Keratinocyte (primary cell): ENCODE measurements around the gene KLHL28.

ENCODE experiments used
- CTCF ChIP-seq, 3 experiments: IDR thresholded peaks in 1 of 3; conservative IDR thresholded peaks in 1 of 3; optimal IDR thresholded peaks in 1 of 3; 2 replicates in 2 of 3; 3 replicates in 1 of 3; pipeline versions ENCODE3 to v1.5.1; 2011; ENCODE audit warnings: low read length in 3 of 3, mild to moderate bottlenecking in 3 of 3, moderate library complexity in 2 of 3, control low read depth in 1 of 3, inconsistent platforms in 1 of 3; ENCODE audit not compliant: insufficient read depth in 2 of 3; ENCODE audit errors: extremely low read depth in 1 of 3
- EZH2 ChIP-seq: IDR thresholded peaks from one replicate; pipeline ENCODE4 v1.6.1; 2012; ENCODE audit warnings: inconsistent platforms, mild to moderate bottlenecking, low read length, moderate library complexity

GRCh38 chr14:45003924-45004323 is 42.2 kb upstream of the KLHL28 start:
- TF ChIP-seq CTCF (optimal IDR thresholded peaks at IDR 0.05 in 1 of 3, IDR thresholded peaks at IDR 0.05 in 1 of 3, conservative IDR thresholded peaks at IDR 0.05 in 1 of 3; ENCODE audit: extremely low read depth in 1 of 3, insufficient read depth in 2 of 3, low read length in 3 of 3) (no peak), EZH2 (no peak)
